Neural crest cell (in vitro differentiated cells): Measurements from ENCODE around the gene ALKBH4. TPM values are rescaled to one million over a fixed set of nuclear protein-coding genes. Genes with fewer than 3 reads are reported as not detected.

Source experiments
- DNase-seq: peaks from one replicate; pipeline ENCODE4 v3.0.0; 2021; ENCODE audit warnings: low read depth, mixed read lengths, low spot score
- H3K27ac Mint-ChIP-seq: one replicate; pipeline ENCODE4 v1.8.0; 2021; ENCODE audit warnings: mild to moderate bottlenecking, mixed read lengths; ENCODE audit not compliant: unreplicated experiment
- H3K27me3 Mint-ChIP-seq: 2 replicates; pipeline ENCODE4 v1.8.0; 2021; ENCODE audit warnings: low read depth, mild to moderate bottlenecking, mixed read lengths
- H3K36me3 Mint-ChIP-seq: 2 replicates; pipeline ENCODE4 v1.8.0; 2021; ENCODE audit warnings: low read depth, mild to moderate bottlenecking, mixed read lengths
- H3K4me1 Mint-ChIP-seq: 2 replicates; pipeline ENCODE4 v1.8.0; 2021; ENCODE audit warnings: mixed read lengths
- H3K4me3 Mint-ChIP-seq: one replicate; pipeline ENCODE4 v1.8.0; 2021; ENCODE audit warnings: mild to moderate bottlenecking, mixed read lengths
- H3K9me3 Mint-ChIP-seq: 2 replicates; pipeline ENCODE4 v1.8.0; 2021; ENCODE audit warnings: mixed read lengths
- CTCF ChIP-seq: fragments of 200-600 bp; sonication (generic); conservative IDR thresholded peaks from 2 replicates; pipeline ENCODE4 v1.5.0; 2021; ENCODE audit warnings: antibody characterized with exemption, mild to moderate bottlenecking
- total RNA-seq: library from RNA; stranded (reverse); gene quantifications from 2 replicates; pipeline ENCODE4 v1.2.1, GENCODE V29; 2021

The ALKBH4 gene
- total RNA-seq, 1 donor from 2014 or later, result 16.9 TPM

- H3K4me3 Mint-ChIP-seq, result peak overlapping the region; percentile 83
- H3K27ac Mint-ChIP-seq, result no peak overlapping the region
Measured at GRCh38 chr7:102429141-102429899, 35.3 kb downstream of the ALKBH4 start.

DNA sequence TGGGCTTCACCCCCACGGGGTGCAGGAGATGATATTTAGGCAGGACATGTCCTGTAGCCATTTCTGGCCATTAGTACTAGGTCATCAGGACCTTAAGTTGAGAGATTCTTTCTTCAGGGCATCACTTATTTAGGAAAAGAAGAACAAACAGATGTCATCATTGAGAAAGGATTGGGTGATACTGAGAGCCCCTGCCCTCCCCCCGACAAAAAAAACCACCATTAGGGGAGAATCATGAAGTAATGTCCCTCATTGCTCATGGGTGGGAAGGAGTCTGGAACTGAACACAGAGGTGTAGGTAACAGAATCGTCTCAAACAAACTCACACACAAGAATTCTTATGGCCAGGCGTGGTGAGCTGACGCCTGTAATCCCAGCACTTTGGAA is 37.7 kb downstream of the ALKBH4 start:
- Mint-ChIP-seq H3K4me1 (peaks cover 17% of the 10 kb centered on the region), H3K27ac (no peak overlapping the region), H3K9me3 (no peaks in the 10 kb centered on the region), H3K27me3 (no peaks in the 10 kb centered on the region), H3K36me3 (peaks cover 10% of the 10 kb centered on the region), H3K4me3 (no peak overlapping the region)
- no peak for DNase-seq
- TF ChIP-seq CTCF, result no peak

More at GRCh38 chr7:102429141-102429899, 35.3 kb downstream of the ALKBH4 start:
- Mint-ChIP-seq H3K27me3 (peaks cover under 1% of the 10 kb centered on the region), H3K4me1 (peaks cover 17% of the 10 kb centered on the region), H3K36me3 (peaks cover 8% of the 10 kb centered on the region), H3K9me3 (no peaks in the 10 kb centered on the region)
- DNase-seq, result no peak
- TF ChIP-seq CTCF, result no peak

GRCh38 chr7:102426268-102427018 is 38.2 kb downstream of the ALKBH4 start:
- peaks cover 10% of the 10 kb centered on the region for H3K36me3 Mint-ChIP-seq
- peak overlapping the region; percentile 59 for H3K27ac Mint-ChIP-seq
- no peak for TF ChIP-seq CTCF
- H3K27me3 Mint-ChIP-seq, result no peaks in the 10 kb centered on the region
- H3K4me3 Mint-ChIP-seq, result no peak overlapping the region
- peaks cover 12% of the 10 kb centered on the region for H3K4me1 Mint-ChIP-seq
- no peaks in the 10 kb centered on the region for H3K9me3 Mint-ChIP-seq
- no peak for DNase-seq

DNA sequence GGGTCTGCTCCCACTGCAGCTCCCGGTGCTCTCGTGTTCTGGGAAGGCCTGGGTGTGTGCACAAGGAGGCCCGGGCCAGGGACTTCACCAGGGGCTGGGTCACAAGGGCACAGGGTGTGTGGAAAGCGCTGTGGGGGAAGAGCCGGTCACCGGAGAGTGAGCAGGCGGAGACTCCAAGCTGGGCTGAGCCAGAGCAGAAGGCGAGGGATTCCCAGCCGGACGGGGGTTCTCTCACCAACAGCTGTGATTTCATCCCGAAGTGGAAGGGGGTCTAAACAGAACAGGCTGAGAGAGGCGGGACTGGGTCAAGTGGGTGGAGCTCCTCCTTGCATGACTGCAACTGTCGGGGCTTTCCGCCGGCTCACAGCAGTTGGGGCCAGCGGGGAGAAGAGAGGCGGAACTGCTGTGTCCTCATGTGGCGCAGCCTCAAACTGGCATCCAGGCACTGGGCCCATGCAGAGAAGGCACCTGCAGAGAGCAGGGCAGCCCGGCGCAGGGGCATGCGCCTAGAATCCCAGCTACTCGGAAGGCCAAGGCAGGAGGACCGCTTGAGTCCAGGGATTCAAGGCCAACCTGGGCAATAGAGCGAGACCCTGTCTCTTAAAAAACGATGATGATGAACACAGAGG is 38.9 kb downstream of the ALKBH4 start:
- peaks cover 12% of the 10 kb centered on the region for H3K4me1 Mint-ChIP-seq
- DNase-seq, result no peak
- H3K36me3 Mint-ChIP-seq, result peaks cover 10% of the 10 kb centered on the region
- no peaks in the 10 kb centered on the region for H3K9me3 Mint-ChIP-seq
- no peaks in the 10 kb centered on the region for H3K27me3 Mint-ChIP-seq
- H3K4me3 Mint-ChIP-seq, result no peak overlapping the region
- H3K27ac Mint-ChIP-seq, result peak overlapping the region; percentile 59
- TF ChIP-seq CTCF, result no peak

DNA sequence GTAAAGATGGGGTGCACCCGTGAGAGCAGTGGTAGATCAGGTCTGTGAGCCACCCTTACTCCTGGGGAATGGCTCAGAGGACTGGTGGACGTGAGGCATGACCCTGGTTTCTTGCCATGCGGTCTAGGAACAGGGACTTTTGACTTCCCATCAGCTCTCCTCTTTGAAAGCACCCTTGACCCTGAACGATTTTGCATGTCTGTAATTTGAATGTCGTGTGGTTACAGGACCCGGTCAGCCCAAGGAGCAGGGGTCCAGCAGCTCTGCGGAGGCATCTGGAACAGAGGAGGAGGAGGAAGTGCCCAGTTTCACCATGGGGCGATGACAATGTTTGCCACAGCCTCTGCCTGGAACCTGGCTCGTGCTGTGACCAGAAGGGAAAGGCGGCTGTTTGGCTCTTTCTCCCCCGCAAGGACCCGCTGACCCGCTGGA is 39.9 kb downstream of the ALKBH4 start:
- H3K36me3 Mint-ChIP-seq, result peaks cover 10% of the 10 kb centered on the region
- no peaks in the 10 kb centered on the region for H3K9me3 Mint-ChIP-seq
- DNase-seq, result no peak
- no peaks in the 10 kb centered on the region for H3K27me3 Mint-ChIP-seq
- peak overlapping the region; percentile 92 for H3K27ac Mint-ChIP-seq
- peak overlapping the region; percentile 38 for H3K4me3 Mint-ChIP-seq
- H3K4me1 Mint-ChIP-seq, result peaks cover 12% of the 10 kb centered on the region
- no peak for TF ChIP-seq CTCF
